Renal cortex interstitium (tissue), 11 donors: ENCODE data around the gene ZNF80. TPM values are rescaled to one million over a fixed set of nuclear protein-coding genes. Genes with fewer than 3 reads are reported as not detected.
A peak's percentile ranks its signal among the peaks of the same experiment; 100 is the strongest.

Source experiments
- DNase-seq, 11 donors: peaks; one replicate each; pipeline ENCODE4 v3.0.0-alpha.2; 2013; ENCODE audit warnings: low read depth in 9 of 11, low spot score in 4 of 11; ENCODE audit errors: extremely low read depth in 1 of 11
- polyA plus RNA-seq, 3 donors: library from polyadenylated mRNA; unstranded; fragments of 120-200 nt; gene quantifications; one replicate each; pipeline ENCODE4 v1.2.1, GENCODE V29; 2013; ENCODE audit not compliant: insufficient read length in 3 of 3

Gene ZNF80
- polyA plus RNA-seq, 3 donors = 0.11 TPM; not detected in 2

DNA sequence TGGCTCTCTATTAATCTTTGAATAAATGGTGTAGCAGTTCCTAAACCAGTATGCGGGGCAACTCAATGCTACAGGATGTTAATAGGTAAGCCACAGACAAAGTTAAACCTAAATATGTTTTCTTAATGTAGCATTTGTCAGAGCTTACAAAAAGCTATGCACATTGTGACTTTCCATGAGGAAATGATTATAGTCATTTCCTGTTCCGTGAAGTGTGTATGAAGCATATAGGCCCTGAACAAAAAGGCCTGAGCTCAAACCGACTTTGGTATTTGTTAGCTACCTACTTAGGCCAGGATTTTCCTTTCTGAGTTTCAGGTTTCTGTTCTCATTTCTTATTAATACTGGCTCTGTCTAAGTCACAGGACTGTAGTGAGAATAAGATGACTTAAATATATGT is 14.2 kb downstream of the ZNF80 start:
- no peak for DNase-seq

DNA sequence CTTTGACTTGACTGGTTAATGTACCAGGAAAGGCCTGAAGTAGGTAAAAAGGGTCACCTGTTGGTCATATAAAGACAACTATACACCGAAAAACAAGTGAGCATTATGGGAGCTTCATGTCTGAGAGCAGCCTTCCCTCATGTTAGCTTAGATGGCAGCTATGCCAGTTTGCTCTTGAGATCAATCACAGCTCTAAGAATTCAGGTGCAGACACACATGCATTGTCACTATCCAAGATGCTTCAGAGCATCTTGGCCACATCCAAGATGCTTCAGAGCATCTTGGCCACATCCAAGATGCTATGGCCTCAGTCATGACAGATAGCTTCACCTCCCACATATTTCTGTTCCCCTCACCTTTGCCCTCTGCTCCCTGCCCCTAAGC is 15.5 kb downstream of the ZNF80 start:
- no peak for DNase-seq

DNA sequence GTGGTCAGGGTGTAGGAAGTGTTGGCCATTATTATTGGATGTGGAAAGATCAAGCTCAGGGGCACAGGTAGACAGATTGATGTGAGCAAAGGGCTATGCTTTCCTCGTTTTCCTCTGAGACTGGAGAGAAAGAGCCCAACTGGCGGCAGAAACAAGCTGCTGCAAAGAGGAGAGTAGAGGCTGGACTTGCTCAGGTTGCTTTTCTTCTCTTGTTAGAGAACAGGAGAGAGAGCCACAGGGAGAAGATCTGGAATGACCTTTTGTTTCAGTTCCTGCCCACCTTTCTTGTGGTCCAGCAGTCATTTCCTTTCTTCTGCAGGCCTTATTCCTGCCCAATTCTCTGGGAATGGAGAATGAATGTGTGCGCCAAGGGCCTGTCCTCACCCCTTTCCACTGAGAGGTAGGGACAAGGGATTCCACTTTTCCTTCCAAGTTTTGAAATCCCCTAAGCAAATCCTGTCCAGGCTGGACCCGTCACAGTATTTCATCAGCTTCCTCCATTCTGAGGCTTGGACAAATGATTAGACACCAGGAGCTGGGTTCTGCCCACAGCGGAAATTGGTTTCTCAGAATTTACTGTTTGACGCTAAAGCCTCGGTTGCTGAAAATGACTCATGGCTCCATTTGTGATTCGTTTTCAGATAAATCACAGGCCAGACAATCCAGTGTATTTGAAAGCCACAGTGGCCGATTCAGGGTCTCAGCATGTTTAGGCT is 16.1 kb downstream of the ZNF80 start:
- DNase-seq = no peak

DNA sequence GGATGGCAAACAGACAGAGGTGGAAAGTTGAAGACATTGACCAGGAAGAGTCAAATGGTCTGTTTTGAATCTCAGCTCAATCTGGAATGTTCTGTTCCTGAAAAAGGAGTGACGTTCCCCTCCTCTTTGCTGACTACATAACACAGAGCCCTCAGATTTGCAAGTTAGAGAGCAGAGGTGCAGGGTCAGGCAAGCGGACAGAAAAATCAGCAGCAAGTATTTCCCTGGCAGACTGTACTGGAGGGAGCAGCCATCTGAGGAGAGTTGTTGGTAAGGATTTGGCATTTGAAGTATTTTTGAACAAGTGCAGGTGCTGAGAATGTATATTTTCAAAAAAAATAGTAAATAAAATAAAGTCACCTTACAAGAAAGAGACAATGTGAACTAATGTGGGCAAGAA is 17.6 kb downstream of the ZNF80 start:
- no peak for DNase-seq

DNA sequence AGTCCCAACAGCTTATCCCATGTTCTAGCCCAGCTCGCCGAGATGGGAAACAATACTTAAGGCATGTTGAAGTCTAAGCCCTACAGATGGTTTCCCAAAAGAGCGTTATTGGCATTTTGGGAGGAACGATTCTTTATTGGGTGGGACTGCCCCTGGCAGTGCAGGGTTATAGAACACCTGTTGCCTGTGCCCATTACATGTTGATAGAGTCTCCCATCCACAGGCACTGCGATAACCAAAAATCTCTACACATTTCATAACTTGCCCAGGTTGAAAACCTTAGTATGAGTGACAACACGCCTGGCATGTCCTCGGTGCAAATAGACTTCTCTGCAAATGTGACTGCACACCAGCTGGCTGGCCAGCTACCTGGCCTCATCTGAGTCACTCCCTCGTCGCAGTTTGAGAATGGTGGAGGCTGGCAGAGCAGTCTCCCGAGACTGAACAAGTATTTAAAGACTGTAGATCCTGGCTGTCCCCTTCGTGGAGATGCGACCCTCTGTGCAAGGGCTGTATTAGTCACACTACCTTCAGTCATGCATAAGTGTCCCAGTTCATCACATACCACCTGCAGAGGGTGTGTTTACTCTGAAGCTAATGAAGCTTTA is 18.7 kb downstream of the ZNF80 start:
- DNase-seq = no peak

DNA sequence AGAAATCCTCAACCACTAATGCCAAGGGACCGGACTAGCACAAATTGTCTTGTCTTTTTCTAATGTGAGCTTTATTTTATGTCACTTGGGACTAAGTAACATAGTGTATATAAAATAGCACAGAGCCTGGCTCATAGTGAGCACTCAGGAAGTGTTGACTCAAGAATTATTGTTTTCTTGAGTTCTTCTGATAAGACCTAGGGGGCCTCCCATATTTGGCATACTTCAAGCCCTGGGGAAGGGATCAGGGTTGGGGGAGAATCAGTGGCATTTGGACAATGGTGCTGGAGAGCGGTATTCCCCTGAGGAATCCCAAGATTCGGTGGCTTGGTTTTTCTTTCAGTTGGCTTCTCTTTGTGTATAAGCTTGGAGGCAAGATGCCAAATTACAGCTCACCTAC is 19.4 kb downstream of the ZNF80 start:
- DNase-seq = no peak

DNA sequence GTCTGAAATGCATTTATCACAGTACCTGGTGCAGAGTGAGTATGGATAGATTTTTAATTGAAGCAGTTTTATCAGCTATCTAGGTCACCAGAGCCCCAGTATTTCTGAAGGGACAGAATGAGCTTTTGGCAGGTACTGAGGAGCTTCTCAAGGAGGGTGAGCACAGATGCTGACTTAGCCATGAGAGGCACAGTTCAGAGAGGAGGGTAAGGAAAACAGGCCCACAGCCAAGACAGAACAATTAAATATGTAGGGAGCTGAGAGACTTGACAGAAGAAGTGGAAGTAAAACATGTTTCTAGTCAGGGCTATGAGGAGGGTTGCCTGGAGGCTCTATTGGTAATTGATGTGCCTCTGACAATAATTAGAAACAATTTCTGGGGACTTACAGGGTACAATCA is 20.1 kb downstream of the ZNF80 start:
- no peak for DNase-seq

DNA sequence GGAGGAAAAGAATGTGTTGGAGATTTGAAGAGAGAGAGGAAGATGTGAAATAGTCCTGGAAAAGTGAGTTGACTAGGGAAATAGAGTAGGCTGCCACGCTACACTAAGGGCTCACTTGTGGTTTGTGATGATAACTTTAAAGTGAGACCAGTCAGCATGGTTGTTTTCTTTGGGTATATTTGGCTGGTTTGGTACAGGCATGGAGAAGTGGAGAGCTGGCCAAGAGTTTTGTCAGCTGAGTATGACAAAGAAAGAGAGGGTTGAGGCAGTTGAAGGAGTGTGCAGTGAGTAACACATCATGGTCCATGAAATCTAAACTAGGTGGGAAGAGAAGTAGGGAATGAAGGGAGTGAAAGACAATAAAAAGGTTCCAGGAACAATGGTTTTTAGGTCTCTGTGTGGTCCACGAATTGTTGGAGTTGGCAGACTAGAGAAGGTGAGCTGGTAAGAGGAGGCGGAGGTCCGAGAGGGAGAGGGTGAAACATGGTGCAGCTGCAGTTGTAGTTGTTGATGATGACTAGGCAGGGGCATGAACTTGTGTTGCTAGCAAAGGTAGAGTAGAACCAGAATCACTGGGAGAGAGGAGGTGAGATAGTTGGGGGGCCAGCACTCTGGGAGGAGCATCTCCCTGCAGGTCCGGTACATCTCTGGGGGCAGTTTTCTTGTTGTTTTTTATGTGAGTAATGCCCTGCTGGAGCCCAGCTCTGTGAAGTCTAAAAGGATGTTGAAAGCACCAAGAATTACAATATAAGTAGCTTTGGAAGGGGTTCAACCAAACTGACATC is 21.0 kb downstream of the ZNF80 start:
- no peak for DNase-seq

DNA sequence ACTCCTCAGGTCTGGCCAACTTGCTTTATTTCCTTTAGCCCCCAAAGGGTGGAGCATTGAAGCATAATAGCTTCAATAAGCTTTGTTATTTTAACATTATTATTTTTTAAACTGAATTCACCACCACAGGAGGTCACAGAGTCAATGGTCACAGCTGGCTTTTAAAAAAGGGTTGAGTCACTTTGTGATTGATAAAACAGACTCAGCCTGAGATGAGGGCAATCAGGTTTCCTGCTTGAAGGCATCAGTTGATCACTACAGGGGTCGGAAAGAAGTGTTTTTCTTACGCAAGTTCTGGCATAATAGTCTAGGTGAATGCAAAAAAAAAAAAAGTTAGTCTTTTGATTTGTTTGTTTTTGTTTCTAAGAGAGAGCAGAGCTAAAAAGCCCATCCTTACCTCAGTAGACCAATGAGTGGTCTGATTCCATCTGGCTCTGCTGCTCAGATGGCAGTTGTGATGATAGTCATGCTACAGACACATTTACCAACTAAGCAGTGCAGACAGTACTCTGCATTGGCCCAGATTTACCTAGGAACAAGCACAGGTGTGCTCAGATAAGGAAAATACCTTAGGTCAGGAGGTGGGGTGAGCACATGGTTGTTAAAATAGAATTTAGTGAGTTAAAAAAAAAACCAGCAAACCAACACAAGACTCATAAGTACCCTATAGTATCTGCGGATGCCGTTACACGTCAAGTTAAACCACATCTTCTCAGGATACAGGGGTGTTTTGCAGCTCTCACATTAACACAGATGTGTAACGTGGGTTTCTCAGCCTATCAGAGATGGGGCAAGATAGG is 22.6 kb downstream of the ZNF80 start:
- DNase-seq = no peak

DNA sequence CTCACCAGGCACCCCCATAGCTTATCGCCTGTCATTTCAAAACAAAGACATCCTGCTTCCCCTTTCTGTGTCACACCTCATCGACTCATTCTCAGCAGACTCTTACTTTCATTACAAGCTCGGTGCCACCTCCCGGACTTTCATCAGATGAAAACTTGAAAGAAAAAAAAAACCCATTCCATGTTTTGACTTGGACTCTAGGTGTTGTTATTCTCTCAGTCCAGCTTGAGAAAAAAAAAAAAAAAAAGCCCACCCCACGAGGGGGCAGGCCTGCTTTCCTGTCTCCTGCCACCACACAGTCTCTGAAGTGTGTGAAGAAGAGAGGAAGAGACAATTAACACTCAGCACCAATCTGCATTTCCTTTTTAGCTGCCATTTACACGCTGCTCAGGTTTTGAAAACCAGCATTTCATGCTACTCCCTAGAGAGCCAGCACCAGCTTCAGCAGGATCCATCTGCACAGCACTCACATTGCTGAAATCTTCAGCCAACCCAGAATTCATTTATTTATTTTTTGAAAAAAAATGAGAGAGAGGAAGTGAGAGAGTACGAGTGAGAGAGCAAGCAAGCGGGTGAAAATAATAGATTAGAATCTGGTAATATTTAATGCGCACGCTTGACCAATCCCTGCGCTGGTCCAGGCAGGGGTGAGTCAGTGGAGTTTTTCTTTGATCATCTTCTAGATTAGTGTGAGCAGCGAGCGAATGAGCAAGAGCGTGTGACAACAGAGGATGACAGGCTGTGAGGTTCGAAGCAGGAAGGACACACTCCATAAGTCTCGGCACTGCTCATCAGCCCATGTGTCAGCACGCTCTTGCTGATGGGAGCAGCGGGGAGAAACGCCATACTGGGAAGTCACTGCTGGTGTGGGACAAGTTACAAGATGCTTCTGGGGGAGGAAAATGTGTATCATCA is 23.5 kb downstream of the ZNF80 start:
- DNase-seq = peak in 9 of 11 donors; percentile 5 to 32 (median 16)

DNA sequence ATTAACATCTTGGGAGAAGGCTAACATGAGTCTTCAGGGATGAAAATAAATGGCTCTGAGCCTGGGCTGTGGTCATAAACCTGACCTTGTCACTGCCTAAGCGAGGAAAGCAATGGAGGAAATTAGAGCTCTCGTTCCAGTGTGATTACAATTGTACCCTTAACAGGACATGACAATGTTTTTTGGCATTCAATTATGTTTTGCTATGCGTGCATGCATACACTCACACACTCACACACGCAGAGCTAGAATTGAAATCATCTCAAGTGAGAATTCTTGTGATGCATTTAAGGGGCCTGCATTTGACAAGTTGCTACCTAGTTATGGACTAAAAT is 24.1 kb downstream of the ZNF80 start:
- DNase-seq = peak in 2 of 11 donors; percentile 3 to 7

DNA sequence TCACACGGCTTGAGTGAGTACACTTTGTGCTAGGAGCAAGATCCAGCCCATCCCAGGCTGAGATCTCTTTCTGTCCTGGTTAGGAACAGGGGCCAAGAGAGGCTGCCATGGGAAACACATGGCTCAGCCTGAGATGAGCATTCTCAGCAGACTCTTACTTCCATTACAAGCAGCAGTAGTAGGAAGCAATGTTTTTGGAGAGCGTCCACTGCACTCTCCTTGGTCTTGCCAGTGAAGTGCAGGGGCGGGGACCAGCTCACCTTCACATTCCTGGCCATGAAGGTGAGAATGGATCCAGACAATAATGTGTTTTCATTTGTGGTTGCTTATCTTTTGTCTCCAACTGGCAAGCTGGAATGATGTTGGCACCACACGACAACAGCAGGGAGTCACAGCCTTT is 24.7 kb downstream of the ZNF80 start:
- DNase-seq = no peak

DNA sequence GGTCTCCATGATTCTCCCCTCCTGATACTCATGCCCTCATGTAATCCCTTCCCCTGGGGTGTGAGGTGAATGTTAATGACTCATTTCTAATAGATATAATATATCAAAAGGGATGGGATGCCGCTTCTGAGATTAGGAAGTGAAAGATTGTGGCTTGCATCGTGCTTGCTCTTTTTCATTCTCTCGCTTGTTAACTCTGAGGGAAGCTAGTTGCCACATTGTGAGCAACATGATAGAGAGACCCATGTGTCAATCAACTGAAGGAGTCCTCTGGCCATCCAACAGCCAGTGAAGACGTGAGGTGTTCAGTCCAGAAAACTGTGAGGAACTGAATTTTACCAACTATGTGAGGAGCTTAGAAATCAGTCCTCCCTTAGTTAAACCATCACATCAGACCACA is 29.6 kb downstream of the ZNF80 start:
- DNase-seq = no peak

DNA sequence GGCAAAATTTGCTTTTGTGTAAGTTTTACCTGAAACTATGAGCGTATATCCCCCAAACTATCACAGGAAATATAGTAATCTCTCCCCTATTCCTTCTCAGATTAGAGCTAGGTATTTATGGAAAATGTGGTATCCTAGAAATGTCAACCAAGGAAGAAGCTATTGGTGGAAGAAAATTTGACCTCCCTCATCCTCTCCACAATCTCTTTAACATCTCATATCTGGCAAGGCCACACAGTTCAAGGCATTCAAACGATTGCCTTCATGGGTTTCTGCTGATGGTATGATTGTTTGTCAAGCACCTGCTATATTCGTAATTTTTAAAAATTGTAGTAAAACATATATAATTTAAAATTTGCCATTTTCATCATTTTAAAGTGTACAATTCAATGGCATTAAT is 31.0 kb downstream of the ZNF80 start:
- DNase-seq = no peak

DNA sequence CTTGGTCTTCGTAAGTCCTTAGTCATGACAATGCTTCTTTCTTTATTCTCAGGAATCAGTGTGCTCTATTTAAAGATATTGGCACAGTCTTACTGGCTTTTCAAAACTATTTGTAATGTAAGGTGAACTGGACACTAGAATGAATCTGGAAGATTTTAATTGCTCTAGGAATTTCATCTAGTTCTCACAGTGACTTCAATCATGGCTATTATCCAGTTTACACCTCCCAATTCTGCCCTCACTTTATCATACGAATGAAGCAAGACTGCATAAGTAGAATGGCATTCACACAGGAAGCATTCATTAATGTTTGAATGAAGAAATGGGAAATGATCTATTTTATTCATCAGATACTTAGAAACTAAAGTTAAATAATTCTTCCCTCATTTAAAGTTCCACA is 31.8 kb downstream of the ZNF80 start:
- no peak for DNase-seq

DNA sequence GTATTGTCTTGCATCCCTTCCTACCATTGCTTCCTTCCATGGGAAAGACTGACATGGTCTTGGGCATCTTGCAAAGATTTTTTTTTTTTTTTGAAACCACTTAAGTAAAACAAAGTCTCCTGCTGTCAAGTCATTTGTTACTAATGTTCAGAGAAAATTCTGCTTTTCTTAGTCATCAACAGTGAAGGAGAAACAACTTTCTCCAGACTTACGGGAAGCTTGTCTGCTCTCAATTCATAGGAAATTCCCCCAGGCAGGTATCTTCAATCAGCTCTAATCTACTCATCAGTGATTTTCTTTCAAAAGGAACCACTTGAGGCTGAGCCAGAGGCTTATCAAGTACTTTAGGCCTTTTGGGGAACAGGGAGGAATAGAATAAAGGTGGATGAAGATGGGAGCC is 42.6 kb downstream of the ZNF80 start:
- no peak for DNase-seq

DNA sequence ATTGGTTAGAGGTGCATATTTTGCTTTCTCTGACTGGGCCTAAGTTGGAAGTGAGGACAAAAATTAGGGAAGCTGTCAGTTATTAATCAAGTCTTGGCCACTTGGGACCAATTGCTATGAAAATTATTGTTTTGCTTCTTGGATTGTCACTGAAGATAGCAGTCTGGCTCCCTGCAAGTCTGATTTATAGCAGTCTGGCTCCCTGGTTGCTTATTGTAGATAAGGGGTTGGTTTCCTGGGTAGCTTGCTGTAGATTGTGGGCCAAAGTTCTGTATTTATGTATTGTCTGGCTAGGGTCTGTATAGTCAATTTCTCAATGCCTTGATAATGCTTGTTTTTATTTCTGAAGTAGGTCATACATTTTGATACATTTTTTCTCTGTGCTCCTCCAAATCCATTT is 45.2 kb downstream of the ZNF80 start:
- DNase-seq = no peak

DNA sequence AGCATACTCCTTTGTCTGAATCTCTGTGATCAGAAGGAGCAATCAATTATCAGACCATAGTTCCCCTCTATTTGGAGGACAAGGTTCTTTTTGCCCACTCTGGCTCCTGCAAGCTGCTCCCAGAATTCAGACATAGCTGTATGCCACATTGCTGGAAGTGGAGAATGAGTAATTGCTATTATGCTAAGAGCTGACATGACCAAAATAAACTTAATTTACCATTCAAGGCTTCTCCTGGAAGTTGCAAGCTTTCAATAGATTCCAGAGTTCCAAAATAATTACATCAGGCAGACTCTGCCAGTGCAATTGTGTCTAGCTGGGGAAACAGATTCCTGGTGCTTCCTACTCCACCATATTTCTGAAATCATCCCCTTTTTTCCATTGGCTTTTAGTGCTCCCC is 50.9 kb downstream of the ZNF80 start:
- no peak for DNase-seq
